Mesothelial cell of epicardium (in vitro differentiated cells): ENCODE measurements around the gene ARHGEF19. TPM values are rescaled to one million over a fixed set of nuclear protein-coding genes. Genes with fewer than 3 reads are reported as not detected.

Source experiments
- DNase-seq, 2 experiments: peaks; one replicate each; pipeline ENCODE4 v3.0.0; 2021; ENCODE audit warnings: low spot score in 2 of 2; ENCODE audit not compliant: unreplicated experiment in 2 of 2
- H3K27ac Mint-ChIP-seq: 2 replicates; pipeline ENCODE4 v1.8.0; 2021; ENCODE audit warnings: mixed read lengths
- H3K27me3 Mint-ChIP-seq: 2 replicates; pipeline ENCODE4 v1.8.0; 2021; ENCODE audit warnings: low read depth, mixed read lengths
- H3K36me3 Mint-ChIP-seq: 2 replicates; pipeline ENCODE4 v1.8.0; 2021; ENCODE audit warnings: mixed read lengths
- H3K4me1 Mint-ChIP-seq: 2 replicates; pipeline ENCODE4 v1.8.0; 2021; ENCODE audit warnings: mixed read lengths
- H3K4me3 Mint-ChIP-seq: 2 replicates; pipeline ENCODE4 v1.8.0; 2021; ENCODE audit warnings: mild to moderate bottlenecking, moderate library complexity, mixed read lengths
- H3K9me3 Mint-ChIP-seq: 2 replicates; pipeline ENCODE4 v1.8.0; 2021; ENCODE audit warnings: mixed read lengths
- CTCF ChIP-seq: fragments of 200-600 bp; sonication (generic); IDR thresholded peaks from one replicate; pipeline ENCODE4 v1.5.0; 2021; ENCODE audit warnings: antibody characterized with exemption; ENCODE audit not compliant: unreplicated experiment
- total RNA-seq: library from RNA; stranded (reverse); gene quantifications from 3 replicates; pipeline ENCODE4 v1.2.1, GENCODE V29; 2021

The ARHGEF19 gene
- total RNA-seq, 1 donor from 2014 or later: 86.6 TPM

GRCh38 chr1:16195518-16195905 is 16.9 kb downstream of the ARHGEF19 start:
- Mint-ChIP-seq H3K4me3 (no peak overlapping the region), H3K27ac (no peak overlapping the region), H3K27me3 (no peaks in the 10 kb centered on the region), H3K4me1 (peaks cover 2% of the 10 kb centered on the region), H3K9me3 (no peaks in the 10 kb centered on the region), H3K36me3 (peaks cover 19% of the 10 kb centered on the region)
- no peak for DNase-seq
- no peak for TF ChIP-seq CTCF

- H3K4me3 Mint-ChIP-seq: no peak overlapping the region
- no peaks in the 10 kb centered on the region for H3K27me3 Mint-ChIP-seq
- H3K9me3 Mint-ChIP-seq: no peaks in the 10 kb centered on the region
- no peak for TF ChIP-seq CTCF
- DNase-seq: no peak
- H3K27ac Mint-ChIP-seq: no peak overlapping the region
- H3K36me3 Mint-ChIP-seq: peaks cover 5% of the 10 kb centered on the region
- peaks cover 6% of the 10 kb centered on the region for H3K4me1 Mint-ChIP-seq
Measured at GRCh38 chr1:16191916-16192546, 20.4 kb downstream of the ARHGEF19 start.

- Mint-ChIP-seq H3K4me1 (peaks cover 6% of the 10 kb centered on the region), H3K36me3 (peaks cover under 1% of the 10 kb centered on the region), H3K27ac (no peak overlapping the region), H3K27me3 (no peaks in the 10 kb centered on the region), H3K4me3 (no peak overlapping the region), H3K9me3 (no peaks in the 10 kb centered on the region)
- DNase-seq: no peak
- TF ChIP-seq CTCF: no peak
Measured at GRCh38 chr1:16191309-16191708, 21.1 kb downstream of the ARHGEF19 start.

GRCh38 chr1:16189921-16190621 is 22.4 kb downstream of the ARHGEF19 start:
- no peak for TF ChIP-seq CTCF
- peaks cover 6% of the 10 kb centered on the region for H3K4me1 Mint-ChIP-seq
- no peak overlapping the region for H3K27ac Mint-ChIP-seq
- DNase-seq: no peak
- no peak overlapping the region for H3K4me3 Mint-ChIP-seq
- no peaks in the 10 kb centered on the region for H3K9me3 Mint-ChIP-seq
- no peaks in the 10 kb centered on the region for H3K27me3 Mint-ChIP-seq
- no peaks in the 10 kb centered on the region for H3K36me3 Mint-ChIP-seq

GRCh38 chr1:16189003-16189402 is 23.4 kb downstream of the ARHGEF19 start:
- H3K27me3 Mint-ChIP-seq: no peaks in the 10 kb centered on the region
- TF ChIP-seq CTCF: no peak
- no peaks in the 10 kb centered on the region for H3K9me3 Mint-ChIP-seq
- no peak overlapping the region for H3K4me3 Mint-ChIP-seq
- H3K4me1 Mint-ChIP-seq: peaks cover 8% of the 10 kb centered on the region
- peak overlapping the region; percentile 11 for H3K27ac Mint-ChIP-seq
- H3K36me3 Mint-ChIP-seq: no peaks in the 10 kb centered on the region
- DNase-seq: no peak
